Ovary (tissue), 9 donors: ENCODE results near the gene ADSL. TPM values are rescaled to one million over a fixed set of nuclear protein-coding genes. Genes with fewer than 3 reads are reported as not detected.

Experiments used
- DNase-seq, 5 donors: peaks; one replicate each; pipeline ENCODE4 v3.0.0-alpha.2; 2019 to 2020
- H3K27ac ChIP-seq, 2 donors: fragments of 200-600 bp; one replicate each; pipeline versions ENCODE4 v1.5.1 to v1.8.0; 2019 to 2022
- H3K27me3 ChIP-seq: fragments of 200-600 bp; one replicate; pipeline ENCODE4 v1.8.0; 2022
- H3K36me3 ChIP-seq: fragments of 200-600 bp; sonication (generic); one replicate; pipeline ENCODE4 v1.5.1; 2019
- H3K4me1 ChIP-seq: one replicate; pipeline ENCODE4 v1.8.1; 2013; ENCODE audit warnings: mild to moderate bottlenecking, moderate library complexity; ENCODE audit not compliant: insufficient read depth
- H3K4me3 ChIP-seq: fragments of 200-600 bp; sonication (generic); one replicate; pipeline ENCODE4 v1.5.1; 2017
- H3K9me3 ChIP-seq, 2 donors: fragments of 200-600 bp in 1 of 2; sonication (generic) in 1 of 2; one replicate each; pipeline versions ENCODE4 v1.5.1 to v1.8.1; 2013 to 2019; ENCODE audit warnings: mild to moderate bottlenecking in 1 of 2, moderate library complexity in 1 of 2
- CTCF ChIP-seq, 3 donors: fragments of 450-650 bp in 2 of 3; fragments of 200-600 bp in 1 of 3; IDR thresholded peaks; one replicate each; pipeline versions ENCODE4 v1.5.1 to v1.8.0; 2016 to 2022; ENCODE audit warnings: antibody characterized with exemption in 3 of 3, mild to moderate bottlenecking in 1 of 3
- EP300 ChIP-seq: sonication (generic); formaldehyde crosslinking; IDR thresholded peaks from one replicate; pipeline ENCODE4 v1.6.1; 2017; ENCODE audit warnings: antibody characterized with exemption
- POLR2A ChIP-seq: fragments of 450-650 bp; IDR thresholded peaks from one replicate; pipeline ENCODE4 v1.6.1; 2017; ENCODE audit warnings: antibody characterized with exemption, mild to moderate bottlenecking, moderate library complexity
- WGBS, 3 donors: extraction: QIAGEN DNeasy Blood & Tissue Kit in 1 of 3; methylation state at CpG; one replicate each; pipeline versions ENCODE4 v1.1.5 to v1.1.7; 2013 to 2017; 5-methylcytosine and 5-hydroxymethylcytosine counted together
- intact Hi-C, 4 donors: fragments of 100-400 bp; cut with DNase I; formaldehyde crosslinking; loops; one replicate each; pipeline versions ENCODE4 v1.11.0 to v1.15.1; 2022 to 2023
- polyA plus RNA-seq, 2 donors: library from polyadenylated mRNA; stranded (reverse); fragments of 200-250 nt in 1 of 2; fragments of 350-450 nt in 1 of 2; fragmentation: Illumina TruSeq in 1 of 2; extraction: RNeasy Lipid Tissue Mini Kit (QIAGEN cat#74804) in 1 of 2; gene quantifications; one replicate each; pipeline ENCODE4 v1.2.3, GENCODE V29; 2013 to 2014
- total RNA-seq, 7 donors: library from RNA; depleted of rRNA in 2 of 7; stranded (reverse); fragments of >200 nt in 2 of 7; fragmentation: NEBNext Ultra II Directional in 3 of 7; extraction: Animal tissue kit (Norgen Biotek cat#: 25700) in 3 of 7; gene quantifications; one replicate each; pipeline versions ENCODE4 v1.1.0 to v1.2.4, GENCODE V29; 2016 to 2023
- donor health status: DM: no; HTN: no; CAD: no; lungs with moderate emphysema.
- donor health status: DM: no; HTN: no; CAD: no.
- donor health status: Bipolar disorder and iron deficiency.
- donor health status: DM: yes; HTN: yes; CAD: no.
- donor health status: DM: no; HTN: no; CAD: no.
- donor health status: DM: yes; HTN: yes; CAD: no.

ADSL gene
- total and polyA plus RNA-seq, 9 donors, result 45.1 to 63.5 (median 49.7) TPM

GRCh38 chr22:40320687-40321086 is 25.6 kb upstream of the ADSL start:
- no peaks in the 10 kb centered on the region for H3K9me3 ChIP-seq
- no peaks in the 10 kb centered on the region for H3K27me3 ChIP-seq
- no peak overlapping the region for H3K27ac ChIP-seq
- H3K36me3 ChIP-seq, result no peaks in the 10 kb centered on the region
- TF ChIP-seq CTCF (IDR thresholded peaks at IDR 0.05) (no peak), EP300 (no peak), POLR2A (no peak)
- intact Hi-C loops, result no loop called here
- no peak overlapping the region for H3K4me3 ChIP-seq
- no peak for DNase-seq
- H3K4me1 ChIP-seq, result no peaks in the 10 kb centered on the region

GRCh38 chr22:40322021-40322420 is 24.3 kb upstream of the ADSL start:
- Histone ChIP-seq H3K9me3 (no peaks in the 10 kb centered on the region), H3K36me3 (no peaks in the 10 kb centered on the region), H3K4me1 (no peaks in the 10 kb centered on the region), H3K27me3 (no peaks in the 10 kb centered on the region), H3K27ac (no peak overlapping the region), H3K4me3 (no peak overlapping the region)
- WGBS, 3 donors, result 28 to 62% (median 37%) methylated on average over 5 of the region's 5 CpGs
- intact Hi-C loops, result no loop called here
- no peak for DNase-seq
- TF ChIP-seq EP300, result no peak
- no peak for TF ChIP-seq CTCF (IDR thresholded peaks at IDR 0.05)
- TF ChIP-seq POLR2A, result no peak

- Histone ChIP-seq H3K36me3 (no peaks in the 10 kb centered on the region), H3K4me1 (no peaks in the 10 kb centered on the region), H3K9me3 (no peaks in the 10 kb centered on the region), H3K27me3 (no peaks in the 10 kb centered on the region), H3K27ac (no peak overlapping the region), H3K4me3 (no peak overlapping the region)
- 89 to 90% (median 89%) methylated on average over 15 to 17 of the region's 17 CpGs for WGBS, 3 donors
- DNase-seq, result peak in 1 of 5 donors; percentile 31
- intact Hi-C loops, result no loop called here
- TF ChIP-seq CTCF (IDR thresholded peaks at IDR 0.05) (no peak), EP300 (no peak), POLR2A (no peak)
Measured at GRCh38 chr22:40322818-40323447, 23.4 kb upstream of the ADSL start.

GRCh38 chr22:40323681-40324171 is 22.6 kb upstream of the ADSL start:
- H3K4me1 ChIP-seq, result no peaks in the 10 kb centered on the region
- no peaks in the 10 kb centered on the region for H3K36me3 ChIP-seq
- H3K4me3 ChIP-seq, result no peak overlapping the region
- DNase-seq, result no peak
- no peak overlapping the region for H3K27ac ChIP-seq
- H3K27me3 ChIP-seq, result no peaks in the 10 kb centered on the region
- intact Hi-C loops, result no loop called here
- no peak for TF ChIP-seq POLR2A
- TF ChIP-seq CTCF (IDR thresholded peaks at IDR 0.05), result no peak
- TF ChIP-seq EP300, result no peak
- WGBS, 3 donors, result 34 to 50% (median 45%) methylated on average over 8 of the region's 8 CpGs
- no peaks in the 10 kb centered on the region for H3K9me3 ChIP-seq
